Astrocyte (in vitro differentiated cells and primary cell): ENCODE measurements around the gene TRIO.

Source experiments
- CTCF ChIP-seq: IDR thresholded peaks from 2 replicates; pipeline ENCODE4 v1.5.1; 2011; ENCODE audit warnings: low read depth, mild to moderate bottlenecking, inconsistent platforms, low read length, moderate library complexity; ENCODE audit not compliant: insufficient read depth
- EZH2 ChIP-seq: IDR thresholded peaks from 2 replicates; pipeline ENCODE4 v1.6.1; 2012; ENCODE audit warnings: mild to moderate bottlenecking, low read length, inconsistent platforms; ENCODE audit not compliant: insufficient read depth

- no peak for TF ChIP-seq CTCF
- TF ChIP-seq EZH2, result no peak
Observed at GRCh38 chr5:14273207-14273767, 130.1 kb downstream of the TRIO start.
